Neural progenitor cell (in vitro differentiated cells): ENCODE results near the gene SYT3. TPM values are rescaled to one million over a fixed set of nuclear protein-coding genes. Genes with fewer than 3 reads are reported as not detected.

Experiments
- DNase-seq: peaks from one replicate; pipeline ENCODE4 v3.0.0-alpha.2; 2016; ENCODE audit warnings: low spot score
- H2AFZ ChIP-seq: fragments of 200-600 bp; sonication (generic); replicated peaks from 2 replicates; pipeline ENCODE4 v1.6.1; 2016; ENCODE audit warnings: antibody characterized with exemption
- H3F3A ChIP-seq: fragments of 200-600 bp; sonication (generic); 2 replicates; pipeline ENCODE4 v1.6.1; 2016; ENCODE audit warnings: antibody characterized with exemption, low read depth
- H3K27ac ChIP-seq: fragments of 200-600 bp; sonication (generic); 2 replicates; pipeline ENCODE4 v1.5.1; 2016; ENCODE audit warnings: mild to moderate bottlenecking
- H3K27me3 ChIP-seq: fragments of 200-600 bp; sonication (generic); 2 replicates; pipeline ENCODE4 v1.6.1; 2016; ENCODE audit warnings: mild to moderate bottlenecking, moderate library complexity
- H3K36me3 ChIP-seq: fragments of 200-600 bp; sonication (generic); 2 replicates; pipeline ENCODE4 v1.5.1; 2016
- H3K4me1 ChIP-seq: fragments of 200-600 bp; sonication (generic); 2 replicates; pipeline ENCODE4 v1.6.1; 2016; ENCODE audit warnings: mixed run types
- H3K4me2 ChIP-seq: fragments of 200-600 bp; sonication (generic); 2 replicates; pipeline ENCODE4 v1.6.1; 2016
- H3K4me3 ChIP-seq: fragments of 200-600 bp; sonication (generic); 2 replicates; pipeline ENCODE4 v1.5.1; 2016
- H3K79me2 ChIP-seq: fragments of 200-600 bp; sonication (generic); 2 replicates; pipeline ENCODE4 v1.6.1; 2016; ENCODE audit warnings: low read depth
- H3K9ac ChIP-seq: fragments of 200-600 bp; sonication (generic); 2 replicates; pipeline ENCODE4 v1.6.1; 2016
- H3K9me3 ChIP-seq: fragments of 200-600 bp; sonication (generic); 2 replicates; pipeline ENCODE4 v1.5.1; 2016; ENCODE audit warnings: low read depth
- H4K20me1 ChIP-seq: fragments of 200-600 bp; sonication (generic); 2 replicates; pipeline ENCODE4 v1.6.1; 2016; ENCODE audit warnings: low read depth
- H3K27ac Mint-ChIP-seq: 3 replicates; pipeline ENCODE4 v1.8.0; 2021; ENCODE audit warnings: mixed read lengths
- H3K27me3 Mint-ChIP-seq: 2 replicates; pipeline ENCODE4 v1.8.0; 2022; ENCODE audit warnings: low read depth, mild to moderate bottlenecking, inconsistent platforms, moderate library complexity, mixed read lengths; ENCODE audit not compliant: insufficient read depth
- H3K36me3 Mint-ChIP-seq: 3 replicates; pipeline ENCODE4 v1.8.0; 2021; ENCODE audit warnings: mixed read lengths
- H3K4me1 Mint-ChIP-seq: 3 replicates; pipeline ENCODE4 v1.8.0; 2021; ENCODE audit warnings: mixed read lengths
- H3K4me3 Mint-ChIP-seq: 3 replicates; pipeline ENCODE4 v1.8.0; 2021; ENCODE audit warnings: mild to moderate bottlenecking, moderate library complexity, mixed read lengths
- H3K9me3 Mint-ChIP-seq: 3 replicates; pipeline ENCODE4 v1.8.0; 2020; ENCODE audit warnings: mixed read lengths
- EZH2 ChIP-seq: fragments of 200-600 bp; sonication (generic); IDR thresholded peaks from 2 replicates; pipeline ENCODE4 v1.6.1; 2017; ENCODE audit warnings: antibody characterized with exemption, mild to moderate bottlenecking, moderate library complexity
- EZH2phosphoT487 ChIP-seq: fragments of 200-600 bp; sonication (generic); IDR thresholded peaks from 2 replicates; pipeline ENCODE4 v1.6.1; 2017; ENCODE audit warnings: antibody characterized with exemption
- total RNA-seq: library from RNA; depleted of rRNA; stranded (reverse); fragments of >200 nt; gene quantifications from 2 replicates; pipeline ENCODE4 v1.2.3, GENCODE V29; 2015; ENCODE audit warnings: low replicate concordance
- TF ChIP-seq, protein P1 (sequence below): fragments of 200-600 bp; sonication (generic); IDR thresholded peaks from 2 replicates; pipeline ENCODE4 v1.5.1; 2017; ENCODE audit warnings: antibody characterized with exemption, mild to moderate bottlenecking

SYT3 gene
- total RNA-seq, 1 donor from 2014 or later = 0.41 TPM

DNA sequence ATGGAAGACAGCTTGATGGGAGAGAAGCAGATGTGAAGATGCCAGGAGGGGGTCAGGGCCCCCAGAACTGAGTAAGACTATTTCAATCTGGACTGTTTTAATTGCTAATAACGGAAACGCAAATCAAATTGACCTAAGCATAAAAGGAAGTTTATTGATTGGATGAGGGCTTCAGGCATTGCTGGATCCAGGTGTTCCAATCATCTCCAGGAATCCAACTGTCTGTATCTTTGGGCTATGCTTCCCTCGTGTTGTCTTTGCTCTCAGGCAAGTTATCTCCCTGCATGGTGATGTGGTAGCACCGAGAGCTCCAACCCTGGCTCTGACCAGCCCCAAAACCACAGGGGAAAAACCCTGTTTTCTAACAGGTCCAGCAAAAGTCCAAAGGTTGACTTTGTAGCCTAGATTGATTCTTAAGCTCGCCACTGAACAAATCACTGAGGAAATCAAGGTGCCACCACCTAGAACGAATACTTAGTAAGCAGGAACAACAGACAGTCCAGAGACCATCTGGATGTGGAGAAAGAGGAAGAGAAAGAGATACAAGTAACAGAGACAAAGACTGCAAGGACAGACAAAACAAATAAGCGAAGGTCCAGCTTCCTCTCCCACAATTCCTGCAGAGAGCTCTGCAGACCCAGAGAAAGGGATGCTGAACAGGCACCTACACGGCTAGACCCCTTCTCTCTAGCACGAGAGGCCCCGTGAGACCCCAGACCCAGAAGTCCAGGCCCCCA, 8.4 kb upstream of the SYT3 start:
- Mint-ChIP-seq H3K27me3 (peaks cover 12% of the 10 kb centered on the region), H3K4me3 (peak overlapping the region; percentile 8), H3K9me3 (no peaks in the 10 kb centered on the region), H3K4me1 (peaks cover 9% of the 10 kb centered on the region), H3K36me3 (no peaks in the 10 kb centered on the region), H3K27ac (peak overlapping the region; percentile 43)
- H3K9me3 ChIP-seq = no peaks in the 10 kb centered on the region
- peaks cover 35% of the 10 kb centered on the region for H3K27me3 ChIP-seq
- H3K79me2 ChIP-seq = no peaks in the 10 kb centered on the region
- DNase-seq = no peak
- H3K4me2 ChIP-seq = no peak overlapping the region
- H3K4me3 ChIP-seq = no peak overlapping the region
- TF ChIP-seq EZH2phosphoT487 (no peak), EZH2 (no peak)
- TF ChIP-seq, protein P1, sequence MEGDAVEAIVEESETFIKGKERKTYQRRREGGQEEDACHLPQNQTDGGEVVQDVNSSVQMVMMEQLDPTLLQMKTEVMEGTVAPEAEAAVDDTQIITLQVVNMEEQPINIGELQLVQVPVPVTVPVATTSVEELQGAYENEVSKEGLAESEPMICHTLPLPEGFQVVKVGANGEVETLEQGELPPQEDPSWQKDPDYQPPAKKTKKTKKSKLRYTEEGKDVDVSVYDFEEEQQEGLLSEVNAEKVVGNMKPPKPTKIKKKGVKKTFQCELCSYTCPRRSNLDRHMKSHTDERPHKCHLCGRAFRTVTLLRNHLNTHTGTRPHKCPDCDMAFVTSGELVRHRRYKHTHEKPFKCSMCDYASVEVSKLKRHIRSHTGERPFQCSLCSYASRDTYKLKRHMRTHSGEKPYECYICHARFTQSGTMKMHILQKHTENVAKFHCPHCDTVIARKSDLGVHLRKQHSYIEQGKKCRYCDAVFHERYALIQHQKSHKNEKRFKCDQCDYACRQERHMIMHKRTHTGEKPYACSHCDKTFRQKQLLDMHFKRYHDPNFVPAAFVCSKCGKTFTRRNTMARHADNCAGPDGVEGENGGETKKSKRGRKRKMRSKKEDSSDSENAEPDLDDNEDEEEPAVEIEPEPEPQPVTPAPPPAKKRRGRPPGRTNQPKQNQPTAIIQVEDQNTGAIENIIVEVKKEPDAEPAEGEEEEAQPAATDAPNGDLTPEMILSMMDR = no peak
- H3K4me1 ChIP-seq = no peaks in the 10 kb centered on the region
- no peak overlapping the region for H2AFZ ChIP-seq
- no peaks in the 10 kb centered on the region for H4K20me1 ChIP-seq
- no peak overlapping the region for H3K27ac ChIP-seq
- no peaks in the 10 kb centered on the region for H3K36me3 ChIP-seq
- H3F3A ChIP-seq = no peaks in the 10 kb centered on the region
- H3K9ac ChIP-seq = no peak overlapping the region

DNA sequence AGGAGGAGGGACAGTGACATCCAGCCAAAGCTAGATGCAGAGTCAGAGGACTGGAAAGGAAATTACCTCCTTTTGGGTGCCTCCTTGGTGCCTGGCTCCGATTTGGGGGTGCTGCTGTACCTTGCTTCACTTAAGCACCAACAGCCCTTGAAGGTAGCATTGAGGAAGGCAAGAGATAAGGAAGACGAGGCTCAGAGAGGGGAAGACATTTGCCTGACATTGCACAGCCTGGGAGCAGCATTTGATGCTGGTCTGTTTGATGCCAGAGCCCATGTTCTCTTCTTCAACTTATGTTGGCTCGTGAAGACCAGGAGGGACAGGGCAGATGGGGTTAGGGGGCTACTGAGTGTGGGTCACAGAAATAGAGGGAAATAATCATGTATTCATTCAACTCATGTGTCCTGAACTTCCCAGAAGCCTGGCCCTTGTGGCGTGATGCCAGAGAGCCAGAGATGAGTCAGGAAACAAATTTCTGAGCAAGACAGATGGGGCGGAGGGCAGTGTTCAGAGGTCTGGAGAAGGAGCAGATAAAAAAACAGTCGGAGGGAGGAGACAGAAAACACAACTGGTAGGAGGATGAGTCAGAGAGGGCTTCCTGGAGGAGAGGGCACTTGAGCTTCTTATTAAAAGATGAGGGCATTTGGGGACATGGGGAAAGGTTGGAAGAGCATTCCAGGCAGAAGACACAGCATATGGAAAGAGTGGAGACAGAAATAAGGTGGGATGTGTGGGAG, 6.6 kb upstream of the SYT3 start:
- no peaks in the 10 kb centered on the region for H3K4me1 ChIP-seq
- Mint-ChIP-seq H3K27ac (no peak overlapping the region), H3K4me3 (no peak overlapping the region), H3K36me3 (no peaks in the 10 kb centered on the region), H3K4me1 (peaks cover 9% of the 10 kb centered on the region), H3K9me3 (no peaks in the 10 kb centered on the region), H3K27me3 (peaks cover 7% of the 10 kb centered on the region)
- H3K36me3 ChIP-seq = no peaks in the 10 kb centered on the region
- H3K79me2 ChIP-seq = no peaks in the 10 kb centered on the region
- TF ChIP-seq, protein P1 = no peak
- TF ChIP-seq EZH2phosphoT487 = no peak
- TF ChIP-seq EZH2 = no peak
- no peak overlapping the region for H3K4me2 ChIP-seq
- H3K4me3 ChIP-seq = no peak overlapping the region
- peaks cover 45% of the 10 kb centered on the region for H3K27me3 ChIP-seq
- DNase-seq = no peak
- no peak overlapping the region for H3K9ac ChIP-seq
- no peaks in the 10 kb centered on the region for H4K20me1 ChIP-seq
- no peaks in the 10 kb centered on the region for H3K9me3 ChIP-seq
- H3F3A ChIP-seq = no peaks in the 10 kb centered on the region
- no peak overlapping the region for H2AFZ ChIP-seq
- no peak overlapping the region for H3K27ac ChIP-seq

DNA sequence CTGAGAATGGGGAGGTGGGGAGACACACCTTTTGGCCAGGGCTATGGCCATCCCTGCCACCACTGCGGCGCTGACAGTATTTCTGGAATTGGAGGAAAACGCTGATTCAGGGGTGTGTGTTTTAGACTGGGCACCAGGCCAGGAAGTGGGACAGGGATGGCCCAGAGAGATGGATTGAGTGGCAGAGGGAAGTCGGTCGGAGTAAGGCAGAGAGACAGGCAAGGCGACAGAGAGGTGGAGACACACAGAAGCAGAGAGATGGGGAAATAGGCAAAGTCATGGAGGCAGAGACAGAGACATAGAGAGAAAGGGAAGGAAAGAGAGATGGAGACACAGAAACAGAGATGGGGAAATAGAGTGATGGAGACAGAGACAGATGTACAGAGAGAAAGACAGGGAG, 5.4 kb upstream of the SYT3 start:
- Mint-ChIP-seq H3K27me3 (peaks cover 5% of the 10 kb centered on the region), H3K4me3 (no peak overlapping the region), H3K36me3 (no peaks in the 10 kb centered on the region), H3K27ac (no peak overlapping the region), H3K9me3 (no peaks in the 10 kb centered on the region), H3K4me1 (peaks cover 9% of the 10 kb centered on the region)
- no peak overlapping the region for H3K27ac ChIP-seq
- no peak for DNase-seq
- no peak overlapping the region for H3K9ac ChIP-seq
- no peaks in the 10 kb centered on the region for H3K79me2 ChIP-seq
- no peak for TF ChIP-seq EZH2phosphoT487
- no peak for TF ChIP-seq EZH2
- TF ChIP-seq, protein P1 = no peak
- no peaks in the 10 kb centered on the region for H3K4me1 ChIP-seq
- peaks cover 53% of the 10 kb centered on the region for H3K27me3 ChIP-seq
- H3K4me2 ChIP-seq = no peak overlapping the region
- H3K36me3 ChIP-seq = no peaks in the 10 kb centered on the region
- no peaks in the 10 kb centered on the region for H4K20me1 ChIP-seq
- peaks cover under 1% of the 10 kb centered on the region for H3F3A ChIP-seq
- no peak overlapping the region for H3K4me3 ChIP-seq
- no peaks in the 10 kb centered on the region for H3K9me3 ChIP-seq
- no peak overlapping the region for H2AFZ ChIP-seq
